HUES48 (cell line): ENCODE measurements around the gene FGF12.

ENCODE experiments used
- H3K27ac ChIP-seq: one replicate; pipeline ENCODE4 v1.7.0; 2013; ENCODE audit warnings: low read depth, low read length, inconsistent platforms
- H3K27me3 ChIP-seq: 2 replicates; pipeline ENCODE4 v1.6.1; 2013; ENCODE audit warnings: mild to moderate bottlenecking, low read length; ENCODE audit not compliant: control insufficient read depth, insufficient read depth
- H3K36me3 ChIP-seq: 2 replicates; pipeline ENCODE4 v1.6.1; 2013; ENCODE audit warnings: low read length; ENCODE audit not compliant: control insufficient read depth, insufficient read depth
- H3K4me1 ChIP-seq: 2 replicates; pipeline ENCODE4 v1.6.1; 2013; ENCODE audit warnings: mild to moderate bottlenecking, low read length; ENCODE audit not compliant: control insufficient read depth, insufficient read depth
- H3K4me3 ChIP-seq: 2 replicates; pipeline ENCODE4 v1.5.1; 2013; ENCODE audit warnings: mild to moderate bottlenecking, low read depth, low read length
- H3K9ac ChIP-seq: 2 replicates; pipeline ENCODE4 v1.6.1; 2013; ENCODE audit warnings: mild to moderate bottlenecking, low read depth, low read length, moderate library complexity
- H3K9me3 ChIP-seq: 2 replicates; pipeline ENCODE4 v1.6.1; 2013; ENCODE audit warnings: low read length; ENCODE audit not compliant: control insufficient read depth, insufficient read depth

Gene FGF12

GRCh38 chr3:192128060-192128459 is 599.3 kb downstream of the FGF12 start:
- no peaks in the 10 kb centered on the region for H3K36me3 ChIP-seq
- no peaks in the 10 kb centered on the region for H3K4me1 ChIP-seq
- no peaks in the 10 kb centered on the region for H3K27me3 ChIP-seq
- H3K9me3 ChIP-seq: no peaks in the 10 kb centered on the region
- no peak overlapping the region for H3K27ac ChIP-seq
- no peak overlapping the region for H3K9ac ChIP-seq
- H3K4me3 ChIP-seq: no peak overlapping the region

- Histone ChIP-seq H3K9me3 (no peaks in the 10 kb centered on the region), H3K4me3 (no peak overlapping the region), H3K4me1 (no peaks in the 10 kb centered on the region), H3K36me3 (no peaks in the 10 kb centered on the region), H3K9ac (no peak overlapping the region), H3K27ac (no peak overlapping the region), H3K27me3 (no peaks in the 10 kb centered on the region)
Measured at GRCh38 chr3:192122832-192123594, 604.3 kb downstream of the FGF12 start.

GRCh38 chr3:192121923-192122322 is 605.4 kb downstream of the FGF12 start:
- H3K4me3 ChIP-seq: no peak overlapping the region
- H3K4me1 ChIP-seq: no peaks in the 10 kb centered on the region
- no peaks in the 10 kb centered on the region for H3K27me3 ChIP-seq
- H3K36me3 ChIP-seq: no peaks in the 10 kb centered on the region
- no peak overlapping the region for H3K9ac ChIP-seq
- H3K27ac ChIP-seq: no peak overlapping the region
- no peaks in the 10 kb centered on the region for H3K9me3 ChIP-seq

GRCh38 chr3:192108820-192109219 is 618.5 kb downstream of the FGF12 start:
- no peaks in the 10 kb centered on the region for H3K36me3 ChIP-seq
- H3K9me3 ChIP-seq: no peaks in the 10 kb centered on the region
- no peak overlapping the region for H3K4me3 ChIP-seq
- H3K27ac ChIP-seq: no peak overlapping the region
- no peak overlapping the region for H3K9ac ChIP-seq
- no peaks in the 10 kb centered on the region; the same call in 1 of the 2 replicates for H3K4me1 ChIP-seq
- no peaks in the 10 kb centered on the region for H3K27me3 ChIP-seq

DNA sequence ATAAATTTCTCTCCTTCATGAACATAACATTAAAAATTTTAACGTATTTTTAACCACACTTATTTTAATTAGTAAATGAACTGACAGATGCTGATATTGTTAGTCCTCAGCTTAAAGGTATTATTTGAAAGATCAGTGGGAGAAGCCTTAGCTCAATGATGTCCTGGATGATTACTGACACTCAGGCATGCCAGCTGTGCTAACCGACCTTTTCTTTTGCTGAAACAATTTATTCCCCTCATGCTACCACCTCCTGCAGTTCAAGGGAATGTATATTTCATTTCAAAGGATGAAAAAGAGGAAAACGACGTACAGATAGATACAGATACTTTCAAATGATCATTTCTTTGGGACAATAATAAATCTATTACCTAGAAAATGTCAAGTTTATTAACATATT is 620.8 kb downstream of the FGF12 start:
- Histone ChIP-seq H3K9ac (no peak overlapping the region), H3K27me3 (no peaks in the 10 kb centered on the region), H3K9me3 (no peaks in the 10 kb centered on the region), H3K4me1 (no peaks in the 10 kb centered on the region; the same call in 1 of the 2 replicates), H3K4me3 (no peak overlapping the region), H3K36me3 (no peaks in the 10 kb centered on the region), H3K27ac (no peak overlapping the region)

DNA sequence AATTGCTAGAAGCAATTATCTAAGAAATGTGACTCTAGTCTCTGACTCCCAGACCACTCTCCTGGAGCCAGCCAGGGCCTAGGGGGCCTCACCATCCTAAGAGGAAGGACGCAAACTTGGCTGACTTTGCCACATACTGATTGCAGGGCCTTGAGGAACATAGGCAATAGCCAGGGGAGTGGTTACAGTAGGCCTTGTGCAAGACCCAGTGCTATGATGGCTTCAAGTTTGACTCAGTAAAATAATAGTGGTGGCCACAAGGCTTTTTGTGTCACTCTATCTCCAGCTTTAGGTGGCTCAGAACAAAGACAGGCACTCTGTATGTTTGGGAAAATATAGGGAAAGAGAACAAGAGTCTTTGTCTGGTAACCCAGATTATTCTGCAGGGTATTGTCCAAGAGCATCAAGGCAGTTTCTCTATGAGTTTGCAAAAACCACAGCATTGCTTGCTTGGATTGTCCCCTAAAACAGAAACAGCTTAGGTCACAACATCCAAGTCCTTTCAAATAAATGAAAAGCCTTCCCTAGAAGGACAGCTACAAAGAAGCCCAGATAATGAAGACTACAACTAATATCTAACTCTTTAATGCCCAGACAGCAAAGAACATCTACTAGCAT is 634.8 kb downstream of the FGF12 start:
- 0 out of 2 replicates have a peak, but pooled peaks cover 4% of the 10 kb centered on the region for H3K4me1 ChIP-seq
- no peak overlapping the region for H3K4me3 ChIP-seq
- H3K9ac ChIP-seq: no peak overlapping the region
- H3K9me3 ChIP-seq: no peaks in the 10 kb centered on the region
- H3K27ac ChIP-seq: no peak overlapping the region
- H3K36me3 ChIP-seq: no peaks in the 10 kb centered on the region
- no peaks in the 10 kb centered on the region for H3K27me3 ChIP-seq

DNA sequence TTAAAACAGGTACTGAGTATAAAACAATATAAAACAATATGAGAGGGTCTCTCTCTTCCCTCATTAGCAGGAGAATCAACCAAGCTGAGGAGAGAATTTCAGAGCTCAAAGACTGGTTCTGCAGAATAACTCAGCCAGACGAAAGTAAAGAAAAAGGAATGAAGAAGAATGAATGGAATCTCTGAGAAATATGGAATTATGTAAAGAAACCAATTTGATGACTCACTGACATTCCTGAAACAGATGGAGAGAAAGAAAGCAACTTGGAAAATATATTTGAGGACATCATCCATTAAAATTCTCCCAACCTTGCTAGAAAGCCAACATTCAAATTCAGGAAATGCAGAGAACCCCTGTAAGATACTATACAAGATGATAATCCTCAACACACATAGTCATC is 635.5 kb downstream of the FGF12 start:
- 0 out of 2 replicates have a peak, but pooled peaks cover 4% of the 10 kb centered on the region for H3K4me1 ChIP-seq
- H3K9ac ChIP-seq: no peak overlapping the region
- H3K9me3 ChIP-seq: no peaks in the 10 kb centered on the region
- no peak overlapping the region for H3K27ac ChIP-seq
- no peak overlapping the region for H3K4me3 ChIP-seq
- no peaks in the 10 kb centered on the region for H3K36me3 ChIP-seq
- no peaks in the 10 kb centered on the region for H3K27me3 ChIP-seq

GRCh38 chr3:192090586-192090985 is 636.8 kb downstream of the FGF12 start:
- Histone ChIP-seq H3K36me3 (no peaks in the 10 kb centered on the region), H3K27me3 (no peaks in the 10 kb centered on the region), H3K9me3 (no peaks in the 10 kb centered on the region), H3K4me3 (no peak overlapping the region), H3K4me1 (0 out of 2 replicates have a peak, but pooled peaks cover 4% of the 10 kb centered on the region), H3K27ac (no peak overlapping the region), H3K9ac (no peak overlapping the region)
